Loucy (cell line): Measurements from ENCODE around the gene SAMD14.

Experiments used
- H2AFZ ChIP-seq: fragments of 200-600 bp; sonication (generic); 2 replicates; pipeline ENCODE4 v1.6.0; 2016; ENCODE audit warnings: antibody characterized with exemption, mild to moderate bottlenecking, low read length, moderate library complexity
- H3F3A ChIP-seq: fragments of 200-600 bp; 2 replicates; pipeline ENCODE4 v1.6.0; 2016; ENCODE audit warnings: antibody characterized with exemption, low read depth, mild to moderate bottlenecking
- H3K27me3 ChIP-seq: fragments of 200-600 bp; sonication (generic); 2 replicates; pipeline ENCODE4 v1.6.1; 2014; ENCODE audit warnings: low read length, mild to moderate bottlenecking; ENCODE audit not compliant: insufficient read depth, poor library complexity, severe bottlenecking
- H3K36me3 ChIP-seq: fragments of 200-600 bp; sonication (generic); 2 replicates; pipeline ENCODE4 v1.6.1; 2016; ENCODE audit warnings: low read length; ENCODE audit not compliant: insufficient read depth
- H3K4me1 ChIP-seq: fragments of 200-600 bp; sonication (generic); 2 replicates; pipeline ENCODE4 v1.5.1; 2014; ENCODE audit warnings: low read length, mild to moderate bottlenecking; ENCODE audit not compliant: insufficient read depth, poor library complexity, severe bottlenecking
- H3K4me2 ChIP-seq: fragments of 200-600 bp; sonication (generic); 2 replicates; pipeline ENCODE4 v1.6.0; 2014; ENCODE audit warnings: antibody characterized with exemption, low read length, low read depth, mild to moderate bottlenecking; ENCODE audit not compliant: poor library complexity, severe bottlenecking
- H3K4me3 ChIP-seq: fragments of 200-600 bp; sonication (generic); 2 replicates; pipeline ENCODE4 v1.5.1; 2014; ENCODE audit warnings: low read length, mild to moderate bottlenecking, mixed read lengths; ENCODE audit not compliant: poor library complexity, severe bottlenecking
- H3K79me2 ChIP-seq: fragments of 200-600 bp; sonication (generic); 2 replicates; pipeline ENCODE4 v1.6.1; 2014; ENCODE audit warnings: low read length; ENCODE audit not compliant: insufficient read depth
- H3K9ac ChIP-seq: fragments of 200-600 bp; sonication (generic); 2 replicates; pipeline ENCODE4 v1.6.0; 2014; ENCODE audit warnings: mild to moderate bottlenecking, low read depth, low read length, moderate library complexity; ENCODE audit not compliant: poor library complexity, severe bottlenecking
- H3K9me2 ChIP-seq: fragments of 200-600 bp; sonication (generic); replicated peaks from 2 replicates; pipeline ENCODE4 v1.6.1; 2016; ENCODE audit warnings: low read depth, low read length, mixed read lengths
- H3K9me3 ChIP-seq: fragments of 200-600 bp; sonication (generic); 2 replicates; pipeline ENCODE4 v1.6.1; 2014; ENCODE audit warnings: mild to moderate bottlenecking, antibody characterized with exemption, low read length, low read depth; ENCODE audit not compliant: insufficient read depth
- H4K20me1 ChIP-seq: fragments of 200-600 bp; sonication (generic); 2 replicates; pipeline ENCODE4 v1.6.0; 2014; ENCODE audit warnings: antibody characterized with exemption, low read length, mild to moderate bottlenecking; ENCODE audit not compliant: insufficient read depth, poor library complexity, severe bottlenecking
- CTCF ChIP-seq: fragments of 200-600 bp; sonication (generic); conservative IDR thresholded peaks from 2 replicates; pipeline ENCODE4 v1.5.1; 2014; ENCODE audit warnings: mild to moderate bottlenecking, antibody characterized with exemption, low read length
- EZH2phosphoT487 ChIP-seq: fragments of 200-600 bp; IDR thresholded peaks from 2 replicates; pipeline ENCODE4 v1.6.1; 2018; ENCODE audit warnings: antibody characterized with exemption, mild to moderate bottlenecking, moderate library complexity, borderline replicate concordance

Gene SAMD14

DNA sequence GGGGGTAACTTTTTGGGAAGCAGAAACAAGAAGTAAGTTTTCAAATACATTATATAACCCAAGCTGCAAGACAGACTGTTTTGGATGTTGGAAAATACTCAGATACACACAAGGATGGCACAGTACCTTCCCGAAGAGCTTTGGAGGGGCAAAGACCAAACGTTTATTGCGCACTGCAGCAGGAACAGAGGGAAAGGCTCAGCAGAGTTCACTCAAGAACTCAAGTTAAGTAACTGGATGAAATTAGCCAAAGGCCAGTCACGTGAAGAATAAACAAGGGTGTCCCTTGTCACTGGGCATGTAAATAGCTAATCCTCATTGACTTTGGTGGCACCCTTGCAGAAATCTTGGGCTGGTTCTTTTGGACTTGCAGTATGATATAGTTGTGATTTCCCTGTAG is 32.0 kb downstream of the SAMD14 start:
- H3K9ac ChIP-seq: no peak overlapping the region
- H3K4me1 ChIP-seq: peaks cover 30% of the 10 kb centered on the region
- H3K4me3 ChIP-seq: no peak overlapping the region
- no peak overlapping the region for H2AFZ ChIP-seq
- H4K20me1 ChIP-seq: no peaks in the 10 kb centered on the region
- H3K27me3 ChIP-seq: no peaks in the 10 kb centered on the region
- H3K9me2 ChIP-seq: no peaks in the 10 kb centered on the region
- no peaks in the 10 kb centered on the region for H3K36me3 ChIP-seq
- no peak for TF ChIP-seq CTCF
- TF ChIP-seq EZH2phosphoT487: no peak
- no peaks in the 10 kb centered on the region for H3K9me3 ChIP-seq
- H3K79me2 ChIP-seq: peaks cover 12% of the 10 kb centered on the region; the same call in 1 of the 2 replicates
- H3F3A ChIP-seq: no peaks in the 10 kb centered on the region
- H3K4me2 ChIP-seq: no peak overlapping the region

DNA sequence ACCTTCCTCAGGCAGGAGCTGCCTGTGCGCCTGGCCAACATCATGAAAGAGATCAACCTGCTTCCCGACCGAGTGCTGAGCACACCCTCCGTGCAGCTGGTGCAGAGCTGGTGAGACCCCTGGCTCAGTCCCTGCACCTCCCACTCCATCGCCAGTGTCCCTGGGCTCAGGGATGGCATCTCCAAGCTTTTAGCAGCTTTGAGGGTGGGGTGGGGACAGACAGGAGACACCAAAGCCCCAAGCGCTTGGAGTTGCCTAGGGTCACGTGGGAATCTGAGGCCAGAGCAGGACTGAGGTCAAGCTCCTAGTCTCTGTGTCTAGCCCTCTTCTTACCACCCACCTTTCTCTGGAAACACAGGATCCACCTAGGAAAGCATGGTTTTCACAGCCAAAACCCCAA is 32.5 kb downstream of the SAMD14 start:
- no peaks in the 10 kb centered on the region for H3K9me2 ChIP-seq
- peaks cover 12% of the 10 kb centered on the region; the same call in 1 of the 2 replicates for H3K79me2 ChIP-seq
- no peaks in the 10 kb centered on the region for H3K27me3 ChIP-seq
- no peak overlapping the region for H2AFZ ChIP-seq
- TF ChIP-seq CTCF (no peak), EZH2phosphoT487 (no peak)
- H3K9me3 ChIP-seq: no peaks in the 10 kb centered on the region
- no peaks in the 10 kb centered on the region for H3F3A ChIP-seq
- H3K36me3 ChIP-seq: no peaks in the 10 kb centered on the region
- no peak overlapping the region for H3K9ac ChIP-seq
- H4K20me1 ChIP-seq: no peaks in the 10 kb centered on the region
- peaks cover 30% of the 10 kb centered on the region for H3K4me1 ChIP-seq
- no peak overlapping the region for H3K4me2 ChIP-seq
- no peak overlapping the region for H3K4me3 ChIP-seq

DNA sequence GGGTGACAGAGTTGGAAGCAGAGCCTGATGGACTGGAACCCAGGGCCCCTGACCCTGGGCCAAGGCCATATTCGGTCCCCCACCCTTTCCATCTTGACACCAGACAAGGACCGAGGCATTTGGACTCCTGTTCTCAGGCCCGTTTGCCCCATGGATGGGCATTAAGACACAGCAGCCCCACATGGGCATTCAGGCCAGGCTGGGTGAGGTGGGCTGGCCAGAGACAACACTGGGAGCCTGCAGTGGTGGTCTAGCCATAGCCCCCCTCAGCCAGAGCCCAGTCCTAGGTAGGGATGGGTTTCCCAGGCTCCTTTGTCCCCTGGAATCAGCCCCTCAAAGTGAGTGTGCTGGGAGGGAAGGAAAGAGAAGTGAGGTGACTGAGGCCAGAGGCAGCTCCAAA is 33.2 kb downstream of the SAMD14 start:
- Histone ChIP-seq H3K4me2 (peak overlapping the region; percentile 69), H3K9ac (peak overlapping the region; percentile 37), H3F3A (no peaks in the 10 kb centered on the region)

More for the DNA sequence above, 33.2 kb downstream of the SAMD14 start:
- Histone ChIP-seq H3K9me2 (no peaks in the 10 kb centered on the region), H3K4me3 (peak overlapping the region; percentile 83), H4K20me1 (no peaks in the 10 kb centered on the region), H3K27me3 (no peaks in the 10 kb centered on the region), H3K4me1 (peaks cover 23% of the 10 kb centered on the region), H3K79me2 (peaks cover 12% of the 10 kb centered on the region; the same call in 1 of the 2 replicates), H3K9me3 (no peaks in the 10 kb centered on the region), H3K36me3 (no peaks in the 10 kb centered on the region), H2AFZ (no peak overlapping the region)
- TF ChIP-seq CTCF (no peak), EZH2phosphoT487 (no peak)
